T-cell (primary cell): ENCODE data around the gene WDR11. TPM values are rescaled to one million over a fixed set of nuclear protein-coding genes. Genes with fewer than 3 reads are reported as not detected.

Experiments used
- ATAC-seq, 4 experiments: fragments of 200-7000 bp in 3 of 4; fragments of 150-1000 bp in 1 of 4; cut with Tn5 transposase; replicated peaks in 1 of 4; 1 replicate in 3 of 4; 2 replicates in 1 of 4; pipeline ENCODE4 v1.10.0; 2021; ENCODE audit warnings: moderate library complexity in 3 of 4, mild to moderate bottlenecking in 2 of 4, moderate number of reproducible peaks in 1 of 4
- CTCF ChIA-PET, 2 donors: fragments of 300-600 bp; sonication (Branson Sonifier 250); formaldehyde crosslinking; loops; one replicate each; lab custom pipeline; 2022; ENCODE audit warnings: antibody characterized with exemption in 2 of 2; lab: Charles Lee
- POLR2A ChIA-PET, 2 donors: fragments of 300-600 bp; sonication (Branson Sonifier 250); formaldehyde crosslinking; loops; one replicate each; lab custom pipeline; 2022; ENCODE audit warnings: antibody characterized with exemption in 2 of 2; lab: Charles Lee
- DNase-seq, 35 experiments: peaks; one replicate each; pipeline versions ENCODE4 v3.0.0 to v3.0.0-alpha.2; 2013 to 2023
- H3K27ac ChIP-seq: one replicate; pipeline ENCODE4 v1.5.1; 2013; ENCODE audit warnings: low read length
- H3K27me3 ChIP-seq, 2 experiments: replicated peaks in 1 of 2; 1 replicate in 1 of 2; 2 replicates in 1 of 2; pipeline versions ENCODE4 v1.6.1 to v1.7.0; 2013; ENCODE audit warnings: low read length in 1 of 2, mixed read lengths in 1 of 2; ENCODE audit not compliant: control insufficient read depth in 2 of 2, insufficient read depth in 2 of 2; ENCODE audit errors: extremely low read depth in 1 of 2
- H3K36me3 ChIP-seq, 2 donors: 1 replicate in 1 of 2; 2 replicates in 1 of 2; pipeline versions ENCODE4 v1.6.1 to v1.7.0; 2013; ENCODE audit warnings: low read length in 1 of 2; ENCODE audit not compliant: control insufficient read depth in 2 of 2, insufficient read depth in 1 of 2; ENCODE audit errors: extremely low read depth in 1 of 2
- H3K4me1 ChIP-seq, 2 experiments: 1 replicate in 1 of 2; 2 replicates in 1 of 2; pipeline versions ENCODE4 v1.6.1 to v1.7.0; 2013; ENCODE audit warnings: low read length in 2 of 2, mixed read lengths in 1 of 2; ENCODE audit not compliant: insufficient read depth in 2 of 2, control insufficient read depth in 1 of 2; ENCODE audit errors: extremely low read depth in 1 of 2
- H3K4me3 ChIP-seq, 2 donors: 1 replicate in 1 of 2; 2 replicates in 1 of 2; pipeline versions ENCODE4 v1.5.1 to v1.7.0; 2013; ENCODE audit warnings: mild to moderate bottlenecking in 2 of 2, low read length in 1 of 2, moderate library complexity in 1 of 2; ENCODE audit not compliant: control insufficient read depth in 1 of 2; ENCODE audit errors: extremely low read depth in 1 of 2
- H3K9me3 ChIP-seq: 2 replicates; pipeline ENCODE4 v1.7.0; 2013
- H3K27ac Mint-ChIP-seq, 2 donors: one replicate each; pipeline ENCODE4 v1.8.0; 2020 to 2021; ENCODE audit warnings: mild to moderate bottlenecking in 2 of 2, mixed read lengths in 2 of 2
- H3K27me3 Mint-ChIP-seq, 2 donors: one replicate each; pipeline ENCODE4 v1.8.0; 2021 to 2022; ENCODE audit warnings: mixed read lengths in 2 of 2
- H3K36me3 Mint-ChIP-seq: one replicate; pipeline ENCODE4 v1.8.0; 2021; ENCODE audit warnings: mixed read lengths
- H3K4me1 Mint-ChIP-seq, 3 donors: one replicate each; pipeline ENCODE4 v1.8.0; 2020 to 2022; ENCODE audit warnings: mixed read lengths in 3 of 3, mild to moderate bottlenecking in 1 of 3
- H3K4me3 Mint-ChIP-seq, 3 donors: one replicate each; pipeline ENCODE4 v1.8.0; 2020 to 2022; ENCODE audit warnings: mild to moderate bottlenecking in 3 of 3, mixed read lengths in 3 of 3, moderate library complexity in 3 of 3
- H3K9me3 Mint-ChIP-seq, 3 donors: one replicate each; pipeline ENCODE4 v1.8.0; 2020 to 2022; ENCODE audit warnings: mixed read lengths in 3 of 3
- WGBS: methylation state at CpG from one replicate; pipeline ENCODE4 v1.1.5; 2013; ENCODE audit warnings: missing lambda C conversion rate; ENCODE audit not compliant: insufficient coverage; 5-methylcytosine and 5-hydroxymethylcytosine counted together
- total RNA-seq, 35 experiments: library from RNA in 6 of 35; stranded (reverse) in 6 of 35; fragments of 120-200 nt in 1 of 35; gene quantifications; one replicate each; pipeline versions ENCODE4 v1.2.1 to v1.2.4 and lab custom pipeline; 2013 to 2026

Gene WDR11
- total RNA-seq, 5 donors from 2014 or later (not counting 1 experiment from before 2014, with no cell fraction given): 37.6 to 44.3 (median 38.9) TPM

DNA sequence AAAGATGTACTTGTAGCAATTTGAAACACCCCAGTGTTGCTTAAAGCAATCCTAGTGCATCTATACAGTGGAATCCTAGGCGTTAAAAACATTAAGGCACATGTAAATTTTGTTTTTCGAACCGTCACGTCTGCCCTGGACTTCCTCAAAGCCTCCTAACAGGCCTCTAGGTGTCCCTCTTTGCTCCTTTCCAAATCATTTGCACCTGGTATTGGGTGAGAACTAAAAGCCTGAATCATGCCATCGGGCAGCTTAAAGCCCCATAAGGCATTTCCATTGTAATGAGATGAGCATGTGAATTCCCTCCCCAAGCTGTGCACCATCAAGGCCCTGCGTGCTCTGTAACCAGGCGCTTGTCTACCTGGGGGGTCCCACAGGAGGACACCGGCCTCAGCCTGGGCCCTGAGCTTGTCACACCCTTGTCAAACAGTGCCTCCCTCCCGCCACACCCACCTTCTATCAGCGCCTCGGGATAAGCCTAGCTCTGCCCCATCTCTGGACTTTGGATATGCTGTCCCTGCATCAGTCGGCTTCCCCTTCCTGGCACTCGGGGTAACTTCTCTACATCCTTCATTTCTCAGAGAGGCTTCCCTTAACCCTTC, 89.2 kb downstream of the WDR11 start:
- DNase-seq: no peak
- Histone ChIP-seq H3K4me3 (no peak overlapping the region), H3K9me3 (no peaks in the 10 kb centered on the region), H3K4me1 (peaks cover 0 to 10% of the 10 kb centered on the region in 2 experiments), H3K36me3 (no peaks in the 10 kb centered on the region), H3K27ac (no peak overlapping the region), H3K27me3 (peaks cover 0 to 17% of the 10 kb centered on the region in 2 experiments)
- ChIA-PET POLR2A (no interaction called here), CTCF (interaction anchor here in 1 of 2 donors (0.6 kb wide), 1 partner anchor 142 kb away, joined by 3 read pairs; no protein-coding TSS in a partner anchor)
- H3K36me3 Mint-ChIP-seq: no peaks in the 10 kb centered on the region
- ATAC-seq: no peak
- H3K9me3 Mint-ChIP-seq: no peaks in the 10 kb centered on the region
- WGBS: 78% methylated on average over 8 of the region's 13 CpGs
- peaks cover 0 to 6% (median 4%) of the 10 kb centered on the region in 3 donors for H3K4me1 Mint-ChIP-seq
- H3K27me3 Mint-ChIP-seq: peaks cover 8 to 21% of the 10 kb centered on the region in 2 donors
- H3K4me3 Mint-ChIP-seq: no peak overlapping the region
- no peak overlapping the region for H3K27ac Mint-ChIP-seq

DNA sequence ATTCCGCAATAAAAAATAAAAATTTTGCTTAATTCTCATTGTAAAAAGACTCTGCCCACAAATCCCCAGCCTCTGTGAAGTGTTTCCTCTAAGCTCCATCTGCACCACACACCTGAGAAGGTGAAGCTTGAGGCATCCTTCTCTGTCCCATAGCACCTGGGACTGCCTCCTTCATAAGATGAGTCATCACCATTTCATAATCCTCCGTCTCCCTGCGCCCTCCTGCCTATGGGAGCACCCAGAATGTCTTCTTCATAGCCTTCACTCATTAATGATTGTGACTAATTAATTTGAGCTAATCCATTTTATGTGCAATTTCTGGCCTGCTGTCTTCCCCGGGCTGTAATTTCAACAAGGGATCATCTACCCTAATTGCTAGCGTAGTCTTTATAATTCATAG, 90.3 kb downstream of the WDR11 start:
- no peak for ATAC-seq
- Histone ChIP-seq H3K36me3 (no peaks in the 10 kb centered on the region), H3K27ac (no peak overlapping the region), H3K4me3 (no peak overlapping the region), H3K27me3 (peaks cover 0 to 17% of the 10 kb centered on the region in 2 experiments), H3K9me3 (no peaks in the 10 kb centered on the region), H3K4me1 (peaks cover 0 to 10% of the 10 kb centered on the region in 2 experiments)
- peaks cover 8 to 22% of the 10 kb centered on the region in 2 donors for H3K27me3 Mint-ChIP-seq
- H3K9me3 Mint-ChIP-seq: no peaks in the 10 kb centered on the region
- H3K4me3 Mint-ChIP-seq: no peak overlapping the region
- DNase-seq: no peak
- CTCF ChIA-PET: no interaction called here
- WGBS: 100% methylated on average over 1 of the region's 5 CpGs
- peaks cover 0 to 6% (median 4%) of the 10 kb centered on the region in 3 donors for H3K4me1 Mint-ChIP-seq
- H3K36me3 Mint-ChIP-seq: no peaks in the 10 kb centered on the region
- POLR2A ChIA-PET: no interaction called here
- no peak overlapping the region for H3K27ac Mint-ChIP-seq

DNA sequence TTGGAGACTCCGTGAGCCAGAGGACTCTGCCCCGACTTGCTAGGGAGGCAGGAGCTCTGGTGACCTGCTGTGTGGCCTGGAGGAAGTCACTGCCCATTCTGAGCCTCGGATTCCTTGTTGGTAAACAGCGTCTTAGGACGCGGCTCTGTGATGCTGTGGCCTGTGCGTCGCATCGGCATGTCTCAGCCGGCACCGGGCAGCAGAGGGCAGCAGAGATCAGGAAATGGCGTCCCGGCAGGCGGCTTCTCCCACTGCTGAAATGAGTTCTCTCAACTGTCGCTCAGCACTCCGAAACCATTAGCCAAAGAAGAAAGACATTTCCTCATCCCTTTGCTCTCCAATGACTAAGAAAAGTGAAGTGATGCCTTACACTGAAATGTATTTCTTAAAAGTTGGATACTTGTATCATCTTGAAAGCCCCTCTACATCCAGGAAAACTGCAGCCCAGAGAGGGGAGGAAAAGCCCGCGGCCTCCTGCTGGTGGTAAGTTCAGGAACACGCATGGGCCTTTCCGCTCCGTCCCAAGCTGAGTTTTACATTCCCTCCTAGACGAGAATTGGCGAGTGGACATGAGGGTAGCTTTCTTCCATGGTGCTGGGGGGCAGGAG, 91.7 kb downstream of the WDR11 start:
- Mint-ChIP-seq H3K4me3 (peak overlapping the region in 1 of 3 donors; percentile 39), H3K4me1 (peaks cover 0 to 6% (median 4%) of the 10 kb centered on the region in 3 donors), H3K27ac (no peak overlapping the region), H3K9me3 (no peaks in the 10 kb centered on the region), H3K36me3 (no peaks in the 10 kb centered on the region), H3K27me3 (peaks cover 10 to 31% of the 10 kb centered on the region in 2 donors)
- ChIA-PET CTCF (interaction anchor here in 1 of 2 donors (0.5 kb wide), 1 partner anchor 1046 kb away, joined by 5 read pairs; the partner anchor contains the start of gene TACC2), POLR2A (interaction anchor here in 1 of 2 donors (0.6 kb wide), 1 partner anchor 583 kb away, joined by 4 read pairs; no protein-coding TSS in a partner anchor)
- Histone ChIP-seq H3K4me3 (no peak overlapping the region), H3K36me3 (no peaks in the 10 kb centered on the region), H3K4me1 (peaks cover 0 to 10% of the 10 kb centered on the region in 2 experiments), H3K27me3 (peaks cover 0 to 20% of the 10 kb centered on the region in 2 experiments), H3K9me3 (no peaks in the 10 kb centered on the region), H3K27ac (no peak overlapping the region)
- ATAC-seq (peak; percentile 76 to 80 (median 78)), DNase-seq (peak; percentile 31 to 76 (median 60))
- 3% methylated on average over 14 of the region's 23 CpGs for WGBS

DNA sequence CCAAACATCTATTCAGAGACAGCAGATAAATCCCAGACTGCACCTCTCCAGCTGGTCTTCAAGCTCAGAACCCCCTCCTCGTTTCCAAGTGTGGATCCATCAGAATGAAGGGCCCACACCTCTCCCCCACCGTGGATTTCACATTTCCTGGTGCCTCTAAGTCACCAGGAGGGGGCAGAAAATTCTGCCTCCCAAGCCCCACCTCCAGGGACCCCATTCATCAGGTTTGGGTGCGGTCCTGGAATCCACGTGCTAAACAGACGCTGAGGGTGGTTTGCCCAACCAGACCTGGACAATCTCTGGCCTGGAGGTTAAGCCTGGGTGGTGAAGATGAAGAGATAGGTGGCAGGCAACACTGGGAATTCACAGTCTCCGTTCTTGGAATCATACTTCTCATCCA, 92.4 kb downstream of the WDR11 start:
- ChIA-PET POLR2A (interaction anchor here in 1 of 2 donors (0.6 kb wide), 1 partner anchor 582 kb away, joined by 4 read pairs; no protein-coding TSS in a partner anchor), CTCF (no interaction called here)
- H3K4me1 Mint-ChIP-seq: peaks cover 0 to 6% (median 5%) of the 10 kb centered on the region in 3 donors
- no peak for ATAC-seq
- Histone ChIP-seq H3K36me3 (no peaks in the 10 kb centered on the region), H3K27me3 (peaks cover 0 to 20% of the 10 kb centered on the region in 2 experiments), H3K4me3 (no peak overlapping the region), H3K9me3 (no peaks in the 10 kb centered on the region), H3K4me1 (peaks cover 0 to 10% of the 10 kb centered on the region in 2 experiments), H3K27ac (no peak overlapping the region)
- H3K9me3 Mint-ChIP-seq: no peaks in the 10 kb centered on the region
- H3K27me3 Mint-ChIP-seq: peaks cover 16 to 35% of the 10 kb centered on the region in 2 donors
- no peak overlapping the region for H3K27ac Mint-ChIP-seq
- H3K36me3 Mint-ChIP-seq: no peaks in the 10 kb centered on the region
- 100% methylated on average over 2 of the region's 6 CpGs for WGBS
- no peak for DNase-seq
- H3K4me3 Mint-ChIP-seq: no peak overlapping the region

DNA sequence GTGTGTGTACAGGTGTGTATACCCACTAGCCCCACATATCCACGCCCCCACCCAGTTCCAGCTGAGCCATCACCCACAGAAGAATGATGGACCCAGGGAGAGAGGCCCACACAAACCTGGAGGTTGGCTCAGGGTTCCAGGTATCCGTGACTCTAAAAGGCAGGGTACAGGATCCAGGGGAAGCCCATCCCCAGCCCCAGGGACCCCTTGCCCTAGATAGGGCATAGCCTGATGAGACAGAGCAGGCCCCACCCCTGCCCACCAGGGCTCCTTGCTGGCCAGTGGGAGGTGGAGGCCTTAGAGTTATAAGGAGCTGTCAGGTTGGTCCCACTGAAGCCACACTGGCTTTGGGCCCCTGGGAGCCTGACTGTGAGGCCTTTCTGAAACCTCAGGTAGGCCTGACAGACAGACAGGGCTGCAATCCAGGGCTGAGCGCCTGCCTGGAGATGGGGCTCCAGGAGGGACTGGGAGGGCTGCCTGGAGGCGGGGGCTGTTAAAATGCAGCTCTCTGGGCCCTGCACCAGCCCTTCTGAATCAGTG, 93.5 kb downstream of the WDR11 start:
- H3K27ac Mint-ChIP-seq: no peak overlapping the region
- peaks cover 17 to 38% of the 10 kb centered on the region in 2 donors for H3K27me3 Mint-ChIP-seq
- ChIA-PET CTCF (interaction anchor here in 1 of 2 donors (0.5 to 1.0 kb wide), 2 partner anchors 12 to 86 kb away, joined by 3 to 6 read pairs; no protein-coding TSS in a partner anchor), POLR2A (no interaction called here)
- H3K27me3 ChIP-seq: peaks cover 0 to 20% of the 10 kb centered on the region in 2 experiments
- no peak for DNase-seq
- no peak for ATAC-seq
- 100% methylated on average over 1 of the region's 4 CpGs for WGBS
- H3K4me3 Mint-ChIP-seq: no peak overlapping the region
- no peaks in the 10 kb centered on the region for H3K36me3 Mint-ChIP-seq
- H3K36me3 ChIP-seq: no peaks in the 10 kb centered on the region
- no peaks in the 10 kb centered on the region for H3K9me3 ChIP-seq
- H3K27ac ChIP-seq: no peak overlapping the region
- H3K4me1 ChIP-seq: peaks cover 0 to 18% of the 10 kb centered on the region in 2 experiments
- no peak overlapping the region for H3K4me3 ChIP-seq
- H3K9me3 Mint-ChIP-seq: no peaks in the 10 kb centered on the region
- H3K4me1 Mint-ChIP-seq: peaks cover 2 to 12% (median 10%) of the 10 kb centered on the region in 3 donors

DNA sequence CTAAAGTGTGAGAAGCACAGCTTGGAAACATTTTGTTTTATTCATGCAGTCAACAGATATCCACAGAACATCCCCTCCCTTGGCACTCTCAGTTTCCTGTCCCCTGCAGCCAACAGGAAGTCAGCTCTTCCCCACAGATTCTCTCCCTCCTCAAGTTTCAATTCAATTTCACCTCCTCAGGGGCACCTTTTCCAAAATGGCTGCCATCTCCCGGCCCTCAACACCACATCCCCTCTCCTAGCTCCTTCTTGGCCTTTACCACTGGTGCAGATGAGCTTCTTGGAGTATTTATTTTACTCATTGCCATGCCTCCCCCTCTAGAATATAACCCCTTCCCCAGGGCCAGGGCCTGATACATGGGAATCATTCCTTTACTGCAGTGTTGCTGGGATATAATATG, 94.0 kb downstream of the WDR11 start:
- Histone ChIP-seq H3K27ac (no peak overlapping the region), H3K9me3 (no peaks in the 10 kb centered on the region), H3K27me3 (peaks cover 0 to 24% of the 10 kb centered on the region in 2 experiments), H3K4me1 (peaks cover 0 to 22% of the 10 kb centered on the region in 2 experiments), H3K4me3 (no peak overlapping the region), H3K36me3 (no peaks in the 10 kb centered on the region)
- Mint-ChIP-seq H3K27ac (no peak overlapping the region), H3K4me1 (peaks cover 7 to 15% (median 11%) of the 10 kb centered on the region in 3 donors), H3K4me3 (no peak overlapping the region), H3K27me3 (peaks cover 22 to 41% of the 10 kb centered on the region in 2 donors), H3K9me3 (no peaks in the 10 kb centered on the region), H3K36me3 (no peaks in the 10 kb centered on the region)
- DNase-seq: no peak
- CTCF ChIA-PET: interaction anchor here in 1 of 2 donors (0.5 to 1.0 kb wide), 2 partner anchors 12 to 86 kb away, joined by 3 to 6 read pairs; no protein-coding TSS in a partner anchor
- no peak for ATAC-seq
- POLR2A ChIA-PET: no interaction called here
- WGBS: no CpG with 5 or more reads among the region's 1 CpG
